ENCODE measurements around the gene B4GALT6. TPM values are rescaled to one million over a fixed set of nuclear protein-coding genes. Genes with fewer than 3 reads are reported as not detected.

The B4GALT6 gene
- total and polyA plus RNA-seq, 2 donors (not counting 1 experiment from before 2014, with no cell fraction given): 1.7 TPM; not detected in 1

DNA sequence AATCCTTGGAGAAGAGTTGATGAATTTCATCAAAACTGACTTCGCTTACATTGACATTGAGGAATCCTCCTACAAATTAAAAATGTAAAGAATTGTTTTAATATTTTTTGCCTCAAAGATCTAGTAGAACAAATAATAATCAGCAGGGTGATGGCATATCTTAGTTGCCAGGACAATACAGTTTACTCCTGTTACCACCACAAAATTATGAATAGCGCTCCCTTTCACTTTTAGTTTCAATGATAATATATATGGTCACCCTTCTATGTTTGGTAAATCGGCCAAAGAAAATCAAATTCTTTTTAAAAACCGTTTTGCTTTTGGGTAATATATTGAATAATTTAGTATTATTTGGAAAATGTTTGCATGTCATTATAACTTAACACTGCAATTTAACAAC lies 39.0 kb downstream of the B4GALT6 start:
- no peak overlapping the region for H3K27ac ChIP-seq (ENCODE audit: low read length in 2 of 2)
- H3K36me3 ChIP-seq (replicated peaks in 1 of 2; ENCODE audit: control extremely low read depth in 1 of 2, control insufficient read depth in 1 of 2, extremely low read depth in 1 of 2, insufficient read depth in 2 of 2, low read length in 1 of 2): no peaks in the 10 kb centered on the region
- no peaks in the 10 kb centered on the region for H3K4me1 Mint-ChIP-seq
- no peak for DNase-seq
- H3K79me2 ChIP-seq (ENCODE audit: control insufficient read depth, insufficient read depth, low read length): no peaks in the 10 kb centered on the region
- H3K4me3 Mint-ChIP-seq: no peak overlapping the region
- no peaks in the 10 kb centered on the region for H3K4me1 ChIP-seq (ENCODE audit: control insufficient read depth in 2 of 2, insufficient read depth in 2 of 2, low read length in 2 of 2)
- TF ChIP-seq EZH2 (IDR thresholded peaks at IDR 0.05; ENCODE audit: borderline replicate concordance, insufficient read depth, low read depth, low read length, poor library complexity, severe bottlenecking): no peak
- TF ChIP-seq, protein P1, sequence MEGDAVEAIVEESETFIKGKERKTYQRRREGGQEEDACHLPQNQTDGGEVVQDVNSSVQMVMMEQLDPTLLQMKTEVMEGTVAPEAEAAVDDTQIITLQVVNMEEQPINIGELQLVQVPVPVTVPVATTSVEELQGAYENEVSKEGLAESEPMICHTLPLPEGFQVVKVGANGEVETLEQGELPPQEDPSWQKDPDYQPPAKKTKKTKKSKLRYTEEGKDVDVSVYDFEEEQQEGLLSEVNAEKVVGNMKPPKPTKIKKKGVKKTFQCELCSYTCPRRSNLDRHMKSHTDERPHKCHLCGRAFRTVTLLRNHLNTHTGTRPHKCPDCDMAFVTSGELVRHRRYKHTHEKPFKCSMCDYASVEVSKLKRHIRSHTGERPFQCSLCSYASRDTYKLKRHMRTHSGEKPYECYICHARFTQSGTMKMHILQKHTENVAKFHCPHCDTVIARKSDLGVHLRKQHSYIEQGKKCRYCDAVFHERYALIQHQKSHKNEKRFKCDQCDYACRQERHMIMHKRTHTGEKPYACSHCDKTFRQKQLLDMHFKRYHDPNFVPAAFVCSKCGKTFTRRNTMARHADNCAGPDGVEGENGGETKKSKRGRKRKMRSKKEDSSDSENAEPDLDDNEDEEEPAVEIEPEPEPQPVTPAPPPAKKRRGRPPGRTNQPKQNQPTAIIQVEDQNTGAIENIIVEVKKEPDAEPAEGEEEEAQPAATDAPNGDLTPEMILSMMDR (IDR thresholded peaks at IDR 0.05): no peak
- no peaks in the 10 kb centered on the region for H4K20me1 ChIP-seq (ENCODE audit: control insufficient read depth, insufficient read depth, low read length, poor library complexity, severe bottlenecking)
- intact Hi-C loops (cut with micrococcal nuclease): no loop called here
- peaks cover 0 to 3% (median 0%) of the 10 kb centered on the region in 4 experiments for H3K27me3 ChIP-seq (replicated peaks in 1 of 4; ENCODE audit: control extremely low read depth in 1 of 4, control insufficient read depth in 3 of 4, insufficient read depth in 4 of 4, low read length in 3 of 4)
- no peaks in the 10 kb centered on the region for H3K9me3 Mint-ChIP-seq (ENCODE audit: insufficient read depth)
- H3K27me3 Mint-ChIP-seq: no peaks in the 10 kb centered on the region
- no peak overlapping the region for H3K9ac ChIP-seq (ENCODE audit: low read length)
- ChIA-PET CTCF (no interaction called here), POLR2A (no interaction called here)
- no peaks in the 10 kb centered on the region for H3K9me3 ChIP-seq (ENCODE audit: control extremely low read depth in 1 of 3, control insufficient read depth in 2 of 3, insufficient read depth in 1 of 3, low read length in 2 of 3)
- H3K4me2 ChIP-seq (replicated peaks; ENCODE audit: low read depth, low read length, poor library complexity, severe bottlenecking): no peak overlapping the region
- H3K4me3 ChIP-seq (ENCODE audit: control extremely low read depth in 1 of 5, extremely low read depth in 1 of 5, insufficient read depth in 1 of 5, low read depth in 2 of 5, low read length in 4 of 5): no peak overlapping the region
- ATAC-seq (ENCODE audit: low read depth): no peak
- no peak overlapping the region for H3K27ac Mint-ChIP-seq
- WGBS (ENCODE audit: insufficient coverage): no CpG with 5 or more reads among the region's 4 CpGs
- no peak overlapping the region for H2AFZ ChIP-seq (ENCODE audit: insufficient read depth, low read depth, low read length, poor library complexity, severe bottlenecking)

DNA sequence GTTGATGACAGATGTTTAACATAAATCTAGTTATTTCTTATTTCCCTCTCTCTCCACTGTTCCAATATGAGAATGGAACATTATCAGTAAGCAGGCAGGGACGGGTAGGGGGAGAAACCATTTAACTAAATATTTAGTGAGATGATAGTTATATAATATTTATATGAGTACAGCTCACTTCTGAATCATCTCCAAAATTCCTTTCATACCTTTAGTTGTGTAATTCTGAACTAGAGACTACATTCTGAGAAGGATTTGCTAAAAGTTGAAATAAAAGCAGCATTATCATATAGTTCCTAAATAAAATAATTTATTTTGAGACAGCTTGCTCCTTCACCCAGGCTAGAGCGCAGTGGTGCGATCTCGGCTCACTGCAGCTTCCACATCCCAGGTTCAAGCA lies 41.4 kb downstream of the B4GALT6 start:
- H2AFZ ChIP-seq (ENCODE audit: insufficient read depth, low read depth, low read length, poor library complexity, severe bottlenecking): no peak overlapping the region
- POLR2A ChIA-PET: no interaction called here
- intact Hi-C loops (cut with micrococcal nuclease): no loop called here

More for the DNA sequence above, 41.4 kb downstream of the B4GALT6 start:
- TF ChIP-seq, protein P1 (IDR thresholded peaks at IDR 0.05): no peak
- no peak for TF ChIP-seq EZH2 (IDR thresholded peaks at IDR 0.05; ENCODE audit: borderline replicate concordance, insufficient read depth, low read depth, low read length, poor library complexity, severe bottlenecking)
- CTCF ChIA-PET: no interaction called here
- Histone ChIP-seq H3K4me1 (ENCODE audit: control insufficient read depth in 2 of 2, insufficient read depth in 2 of 2, low read length in 2 of 2) (no peaks in the 10 kb centered on the region), H3K36me3 (replicated peaks in 1 of 2; ENCODE audit: control extremely low read depth in 1 of 2, control insufficient read depth in 1 of 2, extremely low read depth in 1 of 2, insufficient read depth in 2 of 2, low read length in 1 of 2) (no peaks in the 10 kb centered on the region), H3K27me3 (replicated peaks in 1 of 4; ENCODE audit: control extremely low read depth in 1 of 4, control insufficient read depth in 3 of 4, insufficient read depth in 4 of 4, low read length in 3 of 4) (no peaks in the 10 kb centered on the region), H3K9me3 (ENCODE audit: control extremely low read depth in 1 of 3, control insufficient read depth in 2 of 3, insufficient read depth in 1 of 3, low read length in 2 of 3) (no peaks in the 10 kb centered on the region), H3K4me3 (ENCODE audit: control extremely low read depth in 1 of 5, extremely low read depth in 1 of 5, insufficient read depth in 1 of 5, low read depth in 2 of 5, low read length in 4 of 5) (no peak overlapping the region), H4K20me1 (ENCODE audit: control insufficient read depth, insufficient read depth, low read length, poor library complexity, severe bottlenecking) (no peaks in the 10 kb centered on the region), H3K79me2 (ENCODE audit: control insufficient read depth, insufficient read depth, low read length) (no peaks in the 10 kb centered on the region), H3K9ac (ENCODE audit: low read length) (no peak overlapping the region), H3K4me2 (replicated peaks; ENCODE audit: low read depth, low read length, poor library complexity, severe bottlenecking) (no peak overlapping the region), H3K27ac (ENCODE audit: low read length in 2 of 2) (no peak overlapping the region)
- H3K27me3 Mint-ChIP-seq: no peaks in the 10 kb centered on the region
- 100% methylated on average over 1 of the region's 4 CpGs for WGBS (ENCODE audit: insufficient coverage)
- no peak overlapping the region for H3K4me3 Mint-ChIP-seq
- no peaks in the 10 kb centered on the region for H3K4me1 Mint-ChIP-seq
- no peak overlapping the region for H3K27ac Mint-ChIP-seq
- no peaks in the 10 kb centered on the region for H3K9me3 Mint-ChIP-seq (ENCODE audit: insufficient read depth)
- no peak for ATAC-seq (ENCODE audit: low read depth)
- no peak for DNase-seq
